Gastrocnemius medialis (tissue), 4 donors: ENCODE measurements around the gene PCCA. TPM values are rescaled to one million over a fixed set of nuclear protein-coding genes. Genes with fewer than 3 reads are reported as not detected.

Source experiments
- ATAC-seq, 2 donors: fragments of 150-250 bp; one replicate each; pipeline ENCODE4 v1.9.1; 2016
- DNase-seq, 2 donors: peaks; one replicate each; pipeline ENCODE4 v3.0.0-alpha.2; 2019
- H3K27ac ChIP-seq, 4 donors: fragments of 200-600 bp; sonication (generic); 1 replicate in 1 of 4; 2 replicates in 3 of 4; pipeline ENCODE4 v1.5.1; 2016 to 2018; ENCODE audit warnings: mild to moderate bottlenecking in 2 of 4, moderate library complexity in 1 of 4
- H3K27me3 ChIP-seq, 3 donors: fragments of 200-600 bp; sonication (generic) in 2 of 3; 1 replicate in 1 of 3; 2 replicates in 2 of 3; pipeline versions ENCODE4 v1.5.1 to v1.6.0; 2016 to 2019; ENCODE audit warnings: mild to moderate bottlenecking in 1 of 3, moderate library complexity in 1 of 3
- H3K36me3 ChIP-seq, 2 donors: fragments of 200-600 bp; sonication (generic) in 1 of 2; one replicate each; pipeline ENCODE4 v1.5.1; 2017 to 2018
- H3K4me1 ChIP-seq, 2 donors: fragments of 200-600 bp; sonication (generic) in 1 of 2; one replicate each; pipeline ENCODE4 v1.5.1; 2016 to 2017; ENCODE audit warnings: mild to moderate bottlenecking in 2 of 2
- H3K4me3 ChIP-seq, 4 donors: fragments of 200-600 bp; sonication (generic) in 3 of 4; 1 replicate in 1 of 4; 2 replicates in 3 of 4; pipeline ENCODE4 v1.5.1; 2016 to 2019; ENCODE audit warnings: mild to moderate bottlenecking in 2 of 4
- H3K9me3 ChIP-seq, 3 donors: fragments of 200-600 bp; sonication (generic) in 2 of 3; 1 replicate in 1 of 3; 2 replicates in 2 of 3; pipeline ENCODE4 v1.5.1; 2016 to 2019
- CTCF ChIP-seq, 5 experiments: fragments of 450-650 bp in 3 of 5; fragments of 200-600 bp in 2 of 5; sonication (generic) in 2 of 5; IDR thresholded peaks in 4 of 5; conservative IDR thresholded peaks in 1 of 5; 1 replicate in 4 of 5; 2 replicates in 1 of 5; pipeline ENCODE4 v1.5.1; 2016 to 2019; ENCODE audit warnings: antibody characterized with exemption in 5 of 5, mild to moderate bottlenecking in 3 of 5, moderate library complexity in 3 of 5
- POLR2A ChIP-seq, 2 donors: fragments of 450-650 bp; IDR thresholded peaks; one replicate each; pipeline ENCODE4 v1.6.1; 2017; ENCODE audit warnings: antibody characterized with exemption in 2 of 2, mild to moderate bottlenecking in 2 of 2, moderate library complexity in 2 of 2
- in situ Hi-C, 4 donors: fragments of 200-750 bp; cut with MboI; loops; one replicate each; pipeline versions ENCODE4 v1.15.0 to v1.8.0; 2017; ENCODE audit warnings: low sequenced_read_pairs in 4 of 4
- intact Hi-C: fragments of 100-400 bp; cut with DNase I; formaldehyde crosslinking; loops from one replicate; pipeline ENCODE4 v1.15.1; 2023; ENCODE audit warnings: low total_unique reads
- total RNA-seq, 4 donors: library from RNA; depleted of rRNA; stranded (reverse); fragments of >200 nt; gene quantifications; one replicate each; pipeline versions ENCODE4 v1.1.0 to v1.2.3, GENCODE V29; 2016

The PCCA gene
- total RNA-seq, 4 donors from 2014 or later = 7.5 to 19.5 (median 10.8) TPM

GRCh38 chr13:100547791-100548201, 458.9 kb downstream of the PCCA start:
- Histone ChIP-seq H3K4me3 (no peak overlapping the region), H3K27ac (no peak overlapping the region), H3K9me3 (no peaks in the 10 kb centered on the region), H3K4me1 (no peaks in the 10 kb centered on the region), H3K27me3 (no peaks in the 10 kb centered on the region), H3K36me3 (no peaks in the 10 kb centered on the region)
- DNase-seq (no peak), ATAC-seq (no peak)
- TF ChIP-seq CTCF (IDR thresholded peaks at IDR 0.05 in 4 of 5, conservative IDR thresholded peaks at IDR 0.05 in 1 of 5) (no peak), POLR2A (IDR thresholded peaks at IDR 0.05) (no peak)
- in situ Hi-C loops (no loop called here), intact Hi-C loops (no loop called here)

DNA sequence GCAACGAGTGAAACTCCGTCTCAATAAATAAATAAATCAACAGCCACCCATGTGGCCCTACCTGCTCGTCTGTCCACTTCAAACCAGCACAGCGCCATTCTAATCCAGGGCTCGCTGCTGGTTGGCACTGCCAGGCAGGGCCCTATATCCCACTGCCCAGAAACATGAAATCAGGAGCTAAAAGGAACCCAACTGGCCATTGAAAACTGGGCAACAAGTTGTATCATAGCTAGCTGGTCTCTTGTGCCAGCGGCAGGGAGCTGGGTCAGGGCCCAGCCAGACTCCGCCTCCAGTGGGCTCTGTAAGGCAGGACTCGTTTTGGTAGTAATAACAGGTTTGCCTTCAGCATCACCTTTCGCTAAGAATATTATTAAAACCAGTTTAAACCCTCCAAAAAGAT, 460.4 kb downstream of the PCCA start:
- intact Hi-C loops = no loop called here
- Histone ChIP-seq H3K27ac (no peak overlapping the region), H3K36me3 (no peaks in the 10 kb centered on the region), H3K9me3 (no peaks in the 10 kb centered on the region), H3K4me1 (no peaks in the 10 kb centered on the region), H3K4me3 (no peak overlapping the region), H3K27me3 (no peaks in the 10 kb centered on the region)
- DNase-seq (no peak), ATAC-seq (no peak)
- TF ChIP-seq CTCF (IDR thresholded peaks at IDR 0.05 in 4 of 5, conservative IDR thresholded peaks at IDR 0.05 in 1 of 5) (no peak), POLR2A (IDR thresholded peaks at IDR 0.05) (no peak)
- in situ Hi-C loops = no loop called here

DNA sequence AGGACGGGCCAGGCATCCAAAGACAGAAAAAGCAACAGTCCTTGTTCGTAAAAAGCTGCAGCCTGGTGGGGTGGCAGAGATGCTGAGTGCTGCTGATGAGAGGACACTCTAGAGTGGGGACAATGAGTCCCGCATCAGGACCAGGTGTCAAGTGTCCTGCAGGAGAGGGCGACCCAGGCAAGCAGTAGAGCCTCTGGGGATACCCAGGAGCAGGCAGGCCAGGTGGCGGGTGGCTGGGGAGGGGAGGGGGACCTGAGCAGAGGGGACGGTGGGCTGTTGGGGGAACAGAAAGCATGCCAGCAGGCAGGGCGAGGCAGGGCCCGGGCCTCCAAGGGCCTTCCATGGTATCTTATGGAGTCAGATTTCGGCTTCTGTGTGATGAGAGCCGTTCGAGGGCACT, 463.9 kb downstream of the PCCA start:
- Histone ChIP-seq H3K27me3 (no peaks in the 10 kb centered on the region), H3K4me1 (no peaks in the 10 kb centered on the region), H3K36me3 (no peaks in the 10 kb centered on the region), H3K9me3 (no peaks in the 10 kb centered on the region), H3K27ac (no peak overlapping the region), H3K4me3 (no peak overlapping the region)
- DNase-seq (no peak), ATAC-seq (no peak)
- TF ChIP-seq POLR2A (IDR thresholded peaks at IDR 0.05) = no peak
- intact Hi-C loops = no loop called here
- in situ Hi-C loops = no loop called here

GRCh38 chr13:100559886-100560285, 471.0 kb downstream of the PCCA start:
- H3K4me1 ChIP-seq = peaks cover 8 to 13% of the 10 kb centered on the region in 2 donors
- H3K9me3 ChIP-seq = no peaks in the 10 kb centered on the region
- H3K27me3 ChIP-seq = no peaks in the 10 kb centered on the region
- H3K36me3 ChIP-seq = no peaks in the 10 kb centered on the region
- H3K27ac ChIP-seq = peak overlapping the region in 3 of 4 donors; percentile 50 to 76 (median 67)
- no peak overlapping the region for H3K4me3 ChIP-seq
- no peak for TF ChIP-seq CTCF (IDR thresholded peaks at IDR 0.05 in 4 of 5, conservative IDR thresholded peaks at IDR 0.05 in 1 of 5)
- TF ChIP-seq POLR2A (IDR thresholded peaks at IDR 0.05) = no peak
- DNase-seq (no peak), ATAC-seq (no peak)
- intact Hi-C loops = no loop called here
- in situ Hi-C loops = no loop called here

DNA sequence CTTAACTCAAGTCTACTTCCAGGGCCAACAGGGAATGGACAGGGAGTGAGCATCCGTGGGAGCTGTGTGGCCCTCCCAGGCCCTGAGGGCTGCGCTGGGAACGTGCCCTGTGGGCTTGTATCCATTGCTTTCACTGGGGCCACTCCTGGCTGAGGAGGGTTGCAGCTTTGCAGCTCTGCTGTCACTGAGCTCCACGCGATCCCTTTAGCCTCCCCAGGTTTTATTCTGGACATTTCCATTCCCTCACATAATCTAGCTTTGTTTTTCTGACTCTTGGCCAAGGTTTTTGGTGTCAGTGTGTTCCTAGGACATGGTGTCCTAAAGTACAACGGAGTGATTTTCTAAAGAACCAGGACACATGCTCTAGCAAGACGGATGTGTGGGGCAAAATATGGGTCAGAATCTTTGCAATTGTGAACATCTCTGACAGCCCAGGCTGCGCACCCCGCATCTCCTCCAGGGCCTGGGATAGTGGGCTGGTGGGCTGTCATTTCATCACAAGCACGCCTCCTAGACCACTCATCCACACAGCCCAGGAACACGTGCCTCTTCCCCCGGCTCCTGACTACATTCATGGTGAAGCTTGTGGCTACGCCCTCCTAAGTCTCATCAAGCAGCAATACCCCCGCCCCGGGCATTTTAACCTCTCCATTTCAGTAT, 471.7 kb downstream of the PCCA start:
- TF ChIP-seq POLR2A (IDR thresholded peaks at IDR 0.05) (no peak), CTCF (IDR thresholded peaks at IDR 0.05 in 4 of 5, conservative IDR thresholded peaks at IDR 0.05 in 1 of 5) (no peak)
- H3K36me3 ChIP-seq = no peaks in the 10 kb centered on the region
- peak; percentile 10 to 32 for DNase-seq
- H3K4me3 ChIP-seq = no peak overlapping the region
- H3K27me3 ChIP-seq = no peaks in the 10 kb centered on the region
- in situ Hi-C loops = no loop called here
- ATAC-seq = peak; percentile 91 to 92
- peak overlapping the region; percentile 28 to 76 (median 58) for H3K27ac ChIP-seq
- H3K9me3 ChIP-seq = no peaks in the 10 kb centered on the region
- intact Hi-C loops = no loop called here
- peaks cover 8 to 13% of the 10 kb centered on the region in 2 donors for H3K4me1 ChIP-seq
